DLD1 (cell line): ENCODE measurements around the gene CHAD.
"Not testable (repeated sequence)": the region's sequence is repeated elsewhere in the genome, so short reads cannot be mapped to it uniquely, and the experiment has no call there.

ENCODE experiments used
- in situ Hi-C: cut with HindIII; loops from 2 replicates; pipeline ENCODE4 v1.10.0; 2017; ENCODE audit warnings: low sequenced_read_pairs

Gene CHAD

DNA sequence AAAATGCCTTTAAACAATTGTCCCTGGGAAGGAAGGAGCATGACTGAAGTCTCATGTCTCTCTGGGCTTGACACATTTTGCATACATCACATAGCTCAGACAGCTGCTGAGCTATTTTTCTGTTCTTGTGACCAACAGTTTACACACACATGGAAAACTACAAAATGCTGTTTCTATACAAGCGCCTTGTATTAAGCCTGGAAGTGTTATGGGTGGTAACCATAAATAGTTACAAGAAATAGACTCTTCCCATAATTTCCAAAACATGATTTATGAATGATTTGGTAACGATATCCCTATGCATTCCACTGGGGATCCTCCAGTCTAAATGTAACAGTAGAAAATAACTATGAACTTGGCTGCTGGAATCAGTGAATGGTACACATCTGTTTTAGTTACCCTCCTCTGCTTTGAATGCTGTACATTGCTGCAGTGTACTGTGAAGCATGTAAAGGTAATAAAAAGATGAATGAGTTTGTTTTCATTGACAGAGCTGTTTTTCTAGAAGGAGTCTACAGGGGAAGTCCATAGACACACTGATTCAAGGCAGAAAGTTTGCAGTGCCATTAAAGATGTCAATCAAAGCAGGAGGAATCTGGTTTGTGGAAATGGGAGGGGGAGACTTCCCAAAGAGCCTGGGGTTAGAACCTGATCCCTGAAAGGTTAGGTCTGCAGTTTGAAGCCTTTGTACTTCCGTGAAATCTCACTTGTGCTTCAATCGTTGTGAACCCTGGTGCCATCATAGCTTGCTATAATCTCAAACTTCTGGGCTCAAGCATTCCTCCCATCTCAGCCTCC, 37.7 kb downstream of the CHAD start:
- in situ Hi-C loops, result no loop called here

DNA sequence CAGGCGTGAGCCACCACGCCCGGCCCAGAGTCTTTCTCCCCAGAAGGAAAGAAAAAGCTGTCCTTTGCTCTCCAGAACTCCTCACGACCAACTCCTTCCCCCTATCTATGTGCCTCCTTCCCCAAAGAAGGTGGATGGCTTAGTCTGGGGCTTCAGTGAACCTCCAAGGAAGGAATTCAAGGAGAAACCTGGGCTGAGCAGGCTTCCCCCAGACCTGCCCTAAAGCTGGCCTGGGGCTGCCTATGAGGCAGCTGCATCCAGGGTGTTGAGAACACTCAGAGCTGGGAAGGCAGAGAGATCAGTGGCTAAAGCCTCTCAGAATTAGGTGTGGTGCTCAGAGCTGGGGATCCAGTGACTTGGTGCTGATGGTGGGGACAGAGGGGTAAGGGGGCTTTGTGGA, 38.9 kb downstream of the CHAD start:
- in situ Hi-C loops, result no loop called here

DNA sequence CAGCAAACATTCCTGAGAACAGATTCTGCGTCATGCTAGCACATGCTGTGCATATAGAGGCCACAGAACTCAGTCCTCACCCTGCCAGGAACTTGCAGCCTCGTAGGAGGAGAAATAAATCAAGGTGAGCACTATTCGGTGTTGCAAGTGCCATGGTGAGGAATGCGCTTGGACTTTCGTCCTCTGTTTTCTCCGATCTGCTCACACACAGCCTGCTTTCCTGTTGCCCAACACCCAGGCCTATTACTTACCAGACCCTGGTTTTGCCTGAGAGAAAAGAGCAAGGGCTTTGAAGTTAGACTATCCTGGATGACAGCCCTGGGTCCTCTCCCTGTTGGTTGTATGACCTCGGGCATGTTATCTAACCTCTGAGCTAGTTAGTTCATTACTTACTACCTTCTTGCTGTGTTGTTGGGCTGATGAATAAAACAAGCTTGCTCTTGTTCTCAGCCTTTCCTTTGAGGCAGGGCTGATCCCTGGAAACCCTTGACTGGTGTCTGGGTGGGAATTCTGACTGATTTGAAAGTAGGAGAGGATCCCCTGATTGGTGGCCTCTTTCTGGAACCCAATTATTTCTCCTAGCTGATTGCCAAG, 39.8 kb downstream of the CHAD start:
- in situ Hi-C loops, result no loop called here

DNA sequence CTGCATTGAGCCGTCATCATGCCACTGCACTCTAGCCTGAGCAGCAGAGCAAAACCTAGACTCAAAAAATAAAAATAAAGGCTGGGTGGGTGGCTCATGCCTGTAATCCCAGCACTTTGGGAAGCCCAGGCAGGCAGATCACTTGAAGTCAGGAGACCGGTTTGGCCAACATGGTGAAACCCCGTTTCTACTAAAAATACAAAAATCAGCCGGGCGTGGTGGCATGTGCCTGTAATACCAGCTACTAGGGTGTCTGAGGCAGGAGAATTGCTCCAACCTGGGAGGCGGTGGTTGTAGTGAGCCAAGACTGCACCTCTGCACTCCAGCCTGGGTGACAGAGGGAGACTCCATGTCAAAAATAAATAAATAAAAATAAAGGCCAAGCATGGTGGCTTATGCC, 40.6 kb downstream of the CHAD start:
- in situ Hi-C loops, result not testable (repeated sequence)

DNA sequence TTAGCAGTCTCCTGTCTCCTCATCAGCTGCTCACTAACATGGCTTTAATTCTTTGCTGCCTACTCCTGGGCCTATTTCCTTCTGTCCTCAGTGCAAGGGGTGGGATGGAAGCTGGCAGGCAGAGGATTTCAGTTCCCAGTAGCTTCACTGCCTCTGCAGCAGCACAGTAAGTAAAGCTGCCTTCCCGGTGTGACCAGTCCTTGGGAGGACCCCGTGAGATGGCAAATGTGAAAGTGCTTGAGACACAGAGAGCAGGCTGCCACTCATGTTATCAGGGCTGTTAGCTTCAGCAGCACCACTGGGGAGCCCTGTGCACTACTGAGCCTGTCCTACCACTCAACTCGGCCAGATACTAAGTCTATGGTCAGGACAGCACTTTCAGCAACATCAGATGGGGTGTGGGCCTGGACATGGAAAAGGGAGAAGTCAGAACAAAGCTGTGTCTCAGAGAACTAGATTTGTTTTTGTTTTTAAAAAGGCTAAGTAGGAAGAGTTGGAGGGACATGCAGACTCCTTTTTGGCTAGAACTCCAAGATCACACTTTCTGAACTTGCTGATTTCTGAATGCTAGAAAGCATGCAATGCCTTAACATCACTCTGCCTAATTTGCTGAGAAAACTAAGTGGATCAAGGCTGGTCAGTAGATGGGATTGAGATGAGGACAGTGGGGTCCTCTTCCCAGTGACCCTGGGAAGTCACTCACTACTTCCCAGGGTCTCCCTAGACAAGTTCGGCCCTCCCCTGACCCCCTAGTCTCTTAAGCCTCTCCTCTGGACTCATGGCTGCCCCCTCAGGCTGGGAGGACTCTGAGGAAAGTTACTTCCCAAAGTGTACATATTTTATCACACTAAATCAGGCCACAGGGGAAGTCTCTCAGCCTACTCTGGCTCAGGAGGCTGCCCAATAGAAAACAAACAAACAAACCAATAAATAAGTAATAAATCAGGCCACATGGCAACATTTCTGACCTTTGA, 41.6 kb downstream of the CHAD start:
- in situ Hi-C loops, result no loop called here

DNA sequence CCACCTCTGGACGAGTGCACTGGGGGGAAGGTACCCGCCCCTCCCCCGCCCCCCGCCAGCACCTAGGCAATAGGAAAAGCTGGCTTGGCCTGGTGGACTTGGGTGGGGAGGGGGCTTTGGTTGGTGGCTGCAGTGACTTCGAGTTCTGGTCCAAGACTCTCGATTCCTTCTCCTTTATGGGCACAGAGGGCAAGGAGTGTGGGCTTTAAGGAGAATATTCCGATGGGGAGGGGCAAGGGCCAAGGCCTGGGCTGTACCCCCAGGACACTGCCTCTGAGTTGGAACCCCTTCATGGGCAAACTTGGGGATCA, 42.3 kb downstream of the CHAD start:
- in situ Hi-C loops, result no loop called here

DNA sequence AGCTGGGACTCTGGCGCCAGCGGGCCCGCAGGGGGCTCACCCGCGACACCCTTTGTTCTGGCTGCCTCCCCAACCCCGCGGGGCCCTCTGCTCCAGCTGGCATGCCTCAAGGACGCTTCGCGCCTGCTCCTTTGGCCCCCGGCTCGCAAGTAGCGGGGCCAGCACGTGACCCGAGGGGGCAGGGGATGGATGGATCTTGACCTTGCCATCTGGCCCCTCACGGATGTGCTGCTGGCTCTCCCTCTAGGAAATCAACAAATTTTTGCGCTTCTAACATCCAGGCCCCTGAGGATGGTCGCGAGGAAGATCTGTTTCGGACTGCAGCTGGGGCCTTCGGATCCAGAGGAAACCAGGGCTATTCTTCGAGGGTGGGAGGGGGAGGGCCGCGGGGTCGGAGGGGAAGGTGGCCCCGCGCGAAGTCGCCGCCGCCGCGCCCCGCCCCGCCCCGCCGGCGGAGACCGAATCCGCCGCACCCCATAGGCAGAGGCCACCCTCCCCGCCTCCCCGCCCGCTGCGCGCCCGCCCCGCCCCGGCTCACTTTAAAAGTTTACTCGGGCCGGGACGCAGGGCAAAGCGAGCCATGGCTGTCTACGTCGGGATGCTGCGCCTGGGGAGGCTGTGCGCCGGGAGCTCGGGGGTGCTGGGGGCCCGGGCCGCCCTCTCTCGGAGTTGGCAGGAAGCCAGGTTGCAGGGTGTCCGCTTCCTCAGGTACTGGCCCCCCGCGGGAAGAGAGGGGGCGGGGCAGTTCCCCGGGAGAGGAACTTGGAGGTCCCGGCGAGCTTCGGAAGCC, 42.8 kb downstream of the CHAD start, which contains the start of gene ACSF2:
TSS of gene ACSF2 (plus strand) at position 537 of the 790 bp plus-strand sequence. CDS start at position 581, 44 bp downstream.
- in situ Hi-C loops, result no loop called here

DNA sequence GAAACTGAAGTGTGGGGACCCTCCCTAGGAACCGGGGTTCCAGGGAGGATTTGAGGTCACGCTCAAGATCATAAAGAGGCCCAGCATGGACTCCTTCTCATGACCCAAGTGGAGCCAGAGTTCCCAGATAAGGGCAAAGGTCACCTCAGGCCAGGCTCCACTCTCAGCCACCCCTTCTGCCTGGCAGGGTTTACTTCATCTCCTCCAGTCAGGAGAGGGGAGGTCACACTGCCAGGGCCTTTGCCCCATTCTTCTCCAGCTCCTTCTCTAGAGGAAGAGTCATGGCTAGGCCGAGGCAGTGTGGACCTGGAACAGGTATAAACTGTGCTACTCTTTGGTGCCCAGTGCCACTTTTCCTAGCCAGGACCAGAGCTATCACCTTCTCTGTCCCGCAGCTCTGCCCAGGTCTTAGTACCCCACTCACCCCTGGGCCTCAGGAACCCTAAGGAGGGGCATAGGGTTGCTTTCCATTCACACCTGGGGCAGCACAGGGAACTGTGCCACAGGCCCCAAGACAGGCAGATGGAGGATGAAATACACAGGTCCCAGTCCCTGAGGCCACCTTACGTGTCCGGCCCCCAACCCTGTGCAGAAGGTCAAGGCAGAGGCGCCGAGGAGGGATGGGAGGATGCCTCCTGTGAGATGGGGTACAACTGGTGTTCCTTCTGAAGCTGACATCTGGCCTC, 43.5 kb downstream of the CHAD start:
- in situ Hi-C loops, result no loop called here

DNA sequence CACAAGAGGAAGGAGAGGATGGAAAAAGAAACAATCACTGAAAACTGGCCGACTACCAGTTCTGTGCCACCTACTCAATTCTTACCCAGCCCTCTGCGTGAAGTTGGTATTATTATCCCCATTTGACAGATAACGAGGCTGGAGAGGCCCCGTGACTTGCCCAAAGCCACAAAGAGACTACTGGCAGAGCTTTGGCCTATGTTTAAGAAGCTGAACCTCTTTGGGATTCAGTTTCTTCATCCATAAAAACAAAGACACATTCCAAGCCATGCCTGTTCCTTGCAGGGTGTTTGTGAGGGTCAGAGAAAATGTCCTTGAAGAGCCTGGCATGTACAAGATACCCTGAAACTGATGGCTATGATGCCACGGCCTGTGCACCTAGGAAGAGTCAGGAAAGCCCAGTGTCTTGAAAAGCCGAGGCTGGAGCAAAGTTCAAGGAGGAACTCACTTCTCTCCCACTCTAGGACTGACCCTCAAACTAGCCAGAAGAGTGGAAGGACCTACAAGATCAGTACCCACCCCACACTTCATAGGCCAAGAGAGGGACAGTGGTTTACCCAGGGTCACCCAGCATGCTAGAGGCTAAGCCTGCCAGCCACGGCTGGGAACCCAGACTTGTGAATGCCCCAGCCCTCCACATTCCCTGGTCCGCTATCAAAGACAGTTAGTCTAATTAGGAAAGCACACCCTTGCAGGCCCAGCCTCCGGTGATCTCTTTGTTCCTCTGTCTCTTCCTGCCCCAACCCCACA, 44.3 kb downstream of the CHAD start:
- in situ Hi-C loops, result no loop called here

DNA sequence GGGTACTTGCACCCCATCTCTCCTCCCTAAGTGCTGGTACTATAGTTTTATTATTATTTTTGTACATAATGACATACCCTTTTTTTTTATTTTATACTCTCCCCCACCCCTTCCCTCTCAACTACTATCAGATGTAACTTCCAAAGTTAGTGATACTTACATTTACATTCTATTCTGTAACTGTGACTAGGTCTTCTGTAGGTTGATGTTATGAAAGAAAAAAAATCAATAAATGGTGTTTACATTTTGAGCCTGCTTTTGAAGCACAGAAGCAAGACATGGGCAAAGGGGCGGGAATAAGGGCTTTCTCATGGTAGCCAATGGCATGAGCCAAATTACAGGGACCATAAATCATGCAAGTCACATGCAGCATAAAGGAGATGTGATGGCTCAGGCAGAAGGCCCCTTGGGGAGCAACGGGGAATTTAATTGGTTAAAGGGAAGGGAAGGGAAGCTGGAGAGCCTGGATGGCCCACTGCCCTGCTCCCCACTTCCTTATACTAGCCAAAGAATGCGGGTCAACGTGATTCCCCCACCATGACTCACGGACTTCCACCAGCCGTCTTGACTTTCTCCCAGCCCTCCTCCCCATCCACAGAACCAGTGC, 45.0 kb downstream of the CHAD start:
- in situ Hi-C loops, result no loop called here

DNA sequence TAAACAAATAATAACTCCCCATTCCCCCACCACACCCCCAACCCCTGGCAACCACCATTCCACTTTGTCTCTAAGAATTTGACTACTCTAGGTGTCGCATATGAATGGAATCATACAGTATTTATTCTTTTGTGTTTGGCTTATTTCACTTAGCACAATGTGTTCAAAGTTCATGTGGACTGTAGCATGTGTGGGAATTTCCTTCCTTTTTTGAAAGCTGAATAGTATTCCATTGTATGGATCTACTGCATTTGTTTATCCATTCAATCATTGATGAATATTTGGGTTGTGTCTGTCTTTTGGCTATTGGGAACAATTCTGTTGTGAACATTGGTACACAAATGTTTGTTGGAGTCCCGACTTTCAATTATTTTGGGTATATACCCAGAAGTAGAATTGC, 45.9 kb downstream of the CHAD start:
- in situ Hi-C loops, result no loop called here

DNA sequence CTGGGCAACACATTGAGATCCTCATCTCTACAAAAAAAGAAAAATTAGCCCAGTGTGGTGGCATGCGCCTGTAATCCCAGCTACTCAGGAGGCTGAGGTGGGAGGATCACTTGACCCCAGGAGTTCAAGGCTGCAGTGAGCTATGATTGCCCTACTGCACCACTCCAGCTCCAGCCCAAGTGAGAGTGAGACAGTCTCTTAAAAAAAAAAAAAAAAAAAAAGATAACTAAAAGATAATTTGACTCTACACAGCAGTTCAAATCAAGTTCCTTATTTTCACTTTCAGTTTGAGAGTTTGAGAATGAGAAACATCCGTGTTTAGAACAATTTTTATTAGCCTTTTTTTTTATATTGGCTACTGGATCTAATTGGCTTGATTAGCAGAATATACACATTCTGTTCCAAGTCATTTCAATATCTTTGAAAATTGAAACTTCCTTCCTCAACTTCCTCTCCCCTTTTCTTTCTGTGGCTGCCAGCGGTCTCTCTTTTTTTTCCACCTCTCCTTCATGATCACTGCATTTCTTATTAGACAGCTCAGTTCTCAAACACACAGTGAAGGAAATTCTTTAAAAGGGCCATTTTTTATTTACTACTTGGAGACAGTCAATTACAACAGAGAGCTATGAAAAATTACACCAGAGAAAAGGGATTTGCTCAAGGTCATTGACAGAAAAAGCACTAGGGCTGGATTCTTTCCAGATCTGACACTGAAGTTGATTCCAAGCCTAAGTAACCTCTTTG, 47.2 kb downstream of the CHAD start:
- in situ Hi-C loops, result no loop called here

DNA sequence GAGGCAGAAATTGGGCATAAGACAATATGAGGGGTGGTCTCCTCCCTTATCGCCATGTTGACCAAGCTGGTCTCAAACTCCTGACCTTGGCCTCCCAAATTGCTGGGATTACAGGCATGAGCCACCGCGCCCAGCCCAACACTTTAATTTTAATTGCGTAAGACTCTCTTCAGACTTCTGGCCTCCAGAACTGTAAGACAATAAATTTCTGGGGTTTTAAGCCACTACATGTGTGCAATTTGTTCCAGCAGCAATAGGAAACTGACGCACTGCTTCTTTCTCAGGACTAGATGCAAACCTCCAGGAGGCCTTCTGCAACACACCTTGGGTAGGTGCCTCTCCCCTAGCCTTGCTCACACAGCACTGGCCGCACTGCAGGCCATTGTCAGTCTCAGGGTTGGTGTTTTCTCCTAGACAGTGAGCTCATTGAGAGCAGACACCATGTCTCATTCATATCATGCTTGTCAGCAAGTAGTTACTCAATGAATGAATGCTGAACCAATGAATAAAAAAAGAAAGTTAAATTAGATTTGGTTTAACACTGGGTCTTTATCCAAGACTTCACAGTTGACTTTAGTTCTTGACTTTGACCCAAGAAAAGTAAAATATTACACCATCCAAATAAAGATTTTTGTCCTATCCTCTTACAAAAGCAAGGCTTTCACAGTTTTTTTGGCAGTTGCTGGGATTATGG, 48.1 kb downstream of the CHAD start:
- in situ Hi-C loops, result no loop called here

DNA sequence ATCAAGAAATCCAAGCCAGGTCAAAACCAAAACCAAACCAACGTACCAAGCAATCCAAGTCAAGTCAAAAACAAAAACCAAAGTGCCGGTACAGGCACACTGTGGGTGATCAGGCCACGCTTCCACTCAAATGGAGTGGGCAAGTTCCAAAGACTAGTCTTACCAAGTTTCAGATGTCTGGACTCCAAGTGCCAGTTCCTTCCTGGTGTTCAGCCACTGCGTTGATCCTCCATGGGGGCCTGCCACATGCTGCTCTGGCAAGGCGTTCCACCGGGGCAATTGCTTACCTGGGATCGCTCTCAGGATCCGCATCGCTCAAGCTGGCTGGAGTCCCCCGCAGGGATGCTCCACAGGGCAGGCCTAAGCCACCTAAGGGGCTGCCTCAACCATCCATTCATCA, 49.1 kb downstream of the CHAD start:
- in situ Hi-C loops, result not testable (repeated sequence)

DNA sequence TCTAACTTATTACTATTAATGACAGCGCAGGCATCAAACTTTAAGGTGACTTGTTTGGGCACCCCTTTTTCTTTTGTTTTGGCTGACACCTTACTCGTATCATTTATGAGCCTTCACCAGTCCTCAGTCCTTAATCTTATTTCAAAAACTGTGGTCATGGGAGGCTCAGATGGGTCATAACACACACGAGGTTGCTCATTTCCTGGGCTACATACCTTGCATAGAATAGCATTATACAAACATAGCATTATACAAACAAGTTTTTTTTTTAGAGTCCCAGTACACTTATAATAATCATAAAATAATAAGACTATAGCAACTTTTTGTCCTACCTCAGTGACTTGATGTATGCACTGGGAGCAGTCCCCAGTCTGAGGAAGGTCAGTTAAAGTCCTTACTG, 53.9 kb downstream of the CHAD start:
- in situ Hi-C loops, result no loop called here
